Fibroblast of mammary gland (primary cell): ENCODE measurements around the gene DENND6A.

Experiments
- DNase-seq: peaks from one replicate; pipeline ENCODE4 v3.0.0-alpha.2; 2010; ENCODE audit warnings: low read depth
- H3K4me3 ChIP-seq: 2 replicates; pipeline ENCODE4 v1.5.1; 2011; ENCODE audit warnings: low read depth, mild to moderate bottlenecking, low read length, moderate library complexity; ENCODE audit not compliant: control insufficient read depth
- TF ChIP-seq, protein P1 (sequence below): conservative IDR thresholded peaks from 2 replicates; pipeline ENCODE4 v1.5.1; 2011; ENCODE audit warnings: low read depth, low read length, inconsistent platforms; ENCODE audit not compliant: control insufficient read depth, insufficient read depth

The DENND6A gene

DNA sequence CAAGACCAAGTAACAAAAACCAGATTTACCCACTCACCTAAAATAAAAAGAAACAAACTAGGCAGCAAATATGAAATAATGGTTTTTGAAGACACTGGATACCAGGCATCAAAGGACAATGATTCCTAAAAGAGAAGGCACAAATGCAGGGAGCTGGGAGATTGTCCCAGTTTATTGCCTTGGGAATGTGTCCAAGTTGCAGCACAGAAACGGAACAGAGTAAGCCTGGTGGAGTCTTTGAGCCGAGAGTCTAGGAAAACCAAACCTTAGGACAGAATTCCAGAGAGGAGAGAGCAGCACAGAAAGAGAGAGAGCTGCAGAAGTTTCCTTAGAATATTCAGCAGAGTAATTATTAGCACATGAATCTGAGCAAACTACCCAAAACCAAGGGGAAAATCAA is 87.9 kb downstream of the DENND6A start:
- no peak for DNase-seq
- TF ChIP-seq, protein P1, sequence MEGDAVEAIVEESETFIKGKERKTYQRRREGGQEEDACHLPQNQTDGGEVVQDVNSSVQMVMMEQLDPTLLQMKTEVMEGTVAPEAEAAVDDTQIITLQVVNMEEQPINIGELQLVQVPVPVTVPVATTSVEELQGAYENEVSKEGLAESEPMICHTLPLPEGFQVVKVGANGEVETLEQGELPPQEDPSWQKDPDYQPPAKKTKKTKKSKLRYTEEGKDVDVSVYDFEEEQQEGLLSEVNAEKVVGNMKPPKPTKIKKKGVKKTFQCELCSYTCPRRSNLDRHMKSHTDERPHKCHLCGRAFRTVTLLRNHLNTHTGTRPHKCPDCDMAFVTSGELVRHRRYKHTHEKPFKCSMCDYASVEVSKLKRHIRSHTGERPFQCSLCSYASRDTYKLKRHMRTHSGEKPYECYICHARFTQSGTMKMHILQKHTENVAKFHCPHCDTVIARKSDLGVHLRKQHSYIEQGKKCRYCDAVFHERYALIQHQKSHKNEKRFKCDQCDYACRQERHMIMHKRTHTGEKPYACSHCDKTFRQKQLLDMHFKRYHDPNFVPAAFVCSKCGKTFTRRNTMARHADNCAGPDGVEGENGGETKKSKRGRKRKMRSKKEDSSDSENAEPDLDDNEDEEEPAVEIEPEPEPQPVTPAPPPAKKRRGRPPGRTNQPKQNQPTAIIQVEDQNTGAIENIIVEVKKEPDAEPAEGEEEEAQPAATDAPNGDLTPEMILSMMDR, result no peak
- no peak overlapping the region for H3K4me3 ChIP-seq

DNA sequence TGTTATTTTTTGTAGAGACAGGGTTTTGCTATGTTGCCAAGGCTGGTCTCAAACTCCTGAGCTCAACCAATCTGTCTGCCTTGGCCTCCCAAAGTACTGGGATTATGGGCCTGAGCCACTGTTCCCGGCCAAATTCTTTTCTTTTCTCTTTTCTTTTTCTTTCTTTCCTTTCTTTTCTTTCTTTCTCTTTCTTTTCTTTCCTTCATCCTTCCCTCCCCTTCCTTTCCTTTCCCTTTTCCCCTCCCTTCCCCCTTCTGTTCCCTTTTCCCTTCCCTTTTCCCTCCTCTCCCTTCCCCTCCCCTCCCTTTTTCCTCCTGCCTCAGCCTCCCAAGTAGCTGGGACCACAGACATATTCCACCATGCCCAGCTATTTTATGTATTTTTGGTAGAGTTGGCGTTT is 92.7 kb downstream of the DENND6A start:
- TF ChIP-seq, protein P1, result no peak

DNA sequence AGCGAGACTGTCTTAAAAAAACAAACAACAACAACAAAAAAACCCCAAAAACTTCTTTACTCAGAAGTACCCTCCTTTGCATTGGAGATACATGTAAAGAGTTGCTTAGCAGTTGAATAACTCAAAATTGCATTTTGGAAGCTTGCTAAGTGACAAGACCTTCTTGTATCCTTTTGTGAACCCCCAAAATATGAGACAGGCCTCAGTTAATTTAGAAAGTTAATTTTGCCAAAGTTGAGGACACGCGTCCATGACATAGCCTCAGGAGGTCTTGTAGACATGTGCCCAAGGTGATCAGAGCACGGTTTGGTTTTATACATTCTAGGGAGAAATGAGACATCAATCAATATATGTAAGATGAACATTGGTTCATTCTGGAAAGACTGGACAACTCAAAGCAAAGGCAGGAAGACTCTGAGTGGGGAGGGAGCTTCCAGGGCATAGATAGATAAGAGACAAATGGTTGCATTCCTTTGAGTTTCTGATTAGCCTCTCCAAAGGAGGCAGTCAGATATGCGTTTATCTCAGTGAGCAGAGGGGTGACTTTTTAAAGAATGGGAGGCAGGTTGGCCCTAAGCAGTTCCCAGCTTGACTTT is 94.0 kb downstream of the DENND6A start:
- TF ChIP-seq, protein P1, result no peak
- no peak for DNase-seq
- H3K4me3 ChIP-seq, result peak overlapping the region; percentile 73

More for the DNA sequence above, 92.7 kb downstream of the DENND6A start:
- no peak for DNase-seq
- no peak overlapping the region for H3K4me3 ChIP-seq

DNA sequence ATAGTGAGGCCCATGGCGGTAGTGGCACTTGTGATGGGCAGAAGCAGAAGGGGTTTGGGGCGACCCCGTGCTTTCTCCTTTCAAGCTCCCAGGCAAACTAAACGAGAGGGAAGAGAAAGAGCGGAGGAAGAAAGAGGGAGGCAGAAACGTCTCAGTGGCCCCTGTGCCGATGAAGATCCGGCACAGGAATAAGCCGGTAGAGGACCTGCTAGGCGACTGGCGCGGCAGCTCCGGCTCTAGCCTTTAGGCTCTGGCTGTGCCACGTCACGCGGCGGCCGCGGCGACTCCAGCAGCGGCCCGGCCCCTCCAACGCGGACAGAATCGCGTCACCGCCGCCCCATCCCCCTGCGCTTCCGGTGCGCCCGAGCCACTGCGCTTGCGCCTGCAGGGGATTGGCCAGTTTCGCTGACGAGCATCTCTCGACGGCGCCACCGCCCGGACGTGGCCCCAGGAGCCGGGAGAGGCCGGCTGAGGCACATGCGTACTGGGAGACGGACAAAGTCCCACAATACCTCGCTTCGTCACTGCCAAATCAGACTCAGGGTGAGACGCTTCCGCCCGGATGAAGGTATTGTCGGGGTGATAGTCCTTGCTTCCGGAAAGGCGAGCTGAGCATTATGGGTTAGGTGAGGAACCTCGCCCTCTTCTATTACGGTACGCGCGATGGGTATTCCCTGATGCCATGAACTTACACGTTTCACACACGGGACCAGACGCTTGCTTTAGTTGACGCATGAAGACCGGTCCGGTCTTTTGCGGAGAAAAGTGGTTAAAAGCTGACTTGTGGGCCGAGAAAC is 95.6 kb downstream of the DENND6A start, which contains the start of gene ARF4:
TSS of gene ARF4 (minus strand) at position 218 of the 797 bp plus-strand sequence. CDS start at position 14, 204 bp downstream.
- H3K4me3 ChIP-seq, result peak within 1 kb of the TSS; percentile 86
- peak; percentile 99 for DNase-seq
- TF ChIP-seq, protein P1, result no peak

DNA sequence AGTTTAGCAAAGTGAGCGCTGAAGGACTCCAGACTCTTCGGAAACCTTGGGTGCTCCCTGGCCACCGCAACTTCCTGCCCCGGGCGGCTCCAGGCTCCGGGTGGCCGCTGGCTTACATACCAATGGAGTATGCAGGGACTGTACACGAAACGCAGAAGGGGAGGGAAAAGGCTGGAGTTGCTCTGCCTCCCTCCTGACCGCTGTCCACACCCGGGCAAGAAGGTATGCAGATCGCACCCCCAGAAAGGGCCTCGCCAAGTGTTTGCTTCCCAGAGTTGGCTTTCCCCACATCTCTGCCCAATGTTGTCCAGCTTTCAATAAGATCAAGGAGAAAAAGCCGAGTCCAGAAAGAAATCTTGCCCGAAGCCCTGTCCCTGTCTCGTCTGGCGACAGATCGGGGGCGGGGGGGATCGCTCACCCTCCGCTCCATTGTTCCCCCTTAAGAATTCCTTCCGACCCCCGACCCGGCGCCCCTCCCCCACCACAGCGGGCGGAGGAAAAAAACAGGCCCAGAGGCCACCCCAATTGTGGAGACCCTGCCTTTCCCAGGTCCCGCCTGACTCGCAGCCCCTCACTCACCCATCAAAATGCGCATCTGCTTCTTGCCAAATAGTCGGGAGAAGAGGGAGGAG is 96.3 kb downstream of the DENND6A start:
- TF ChIP-seq, protein P1, result no peak
- H3K4me3 ChIP-seq, result peak overlapping the region; percentile 86
- peak; percentile 83 for DNase-seq

DNA sequence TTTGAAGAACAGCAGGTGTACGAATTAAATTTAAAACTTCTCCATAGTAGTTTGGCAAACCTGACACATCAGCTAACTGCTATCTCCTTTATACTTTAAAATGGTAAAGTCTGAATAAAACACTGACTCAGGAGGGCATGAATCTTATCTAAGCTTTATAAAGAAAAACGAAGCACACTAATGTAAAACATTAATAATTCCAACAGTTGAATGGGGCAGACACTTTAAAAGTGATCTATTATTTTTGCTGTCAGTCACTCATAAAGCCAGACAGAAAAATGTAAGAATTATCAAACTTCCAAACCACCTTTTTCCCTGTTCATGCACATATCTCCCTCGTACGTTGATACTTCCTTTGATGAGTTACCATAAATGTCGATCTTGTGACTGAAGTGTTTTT is 98.3 kb downstream of the DENND6A start:
- peak overlapping the region; percentile 86 for H3K4me3 ChIP-seq

More for the DNA sequence above, 98.3 kb downstream of the DENND6A start:
- DNase-seq, result no peak
- TF ChIP-seq, protein P1, result no peak
